Mesenteric fat pad (tissue), 1 donor: Measurements from ENCODE around the gene PTCH1. TPM values are rescaled to one million over a fixed set of nuclear protein-coding genes. Genes with fewer than 3 reads are reported as not detected.

Experiments
- DNase-seq: peaks from one replicate; pipeline ENCODE4 v3.0.0-alpha.2; 2020; ENCODE audit warnings: low spot score
- total RNA-seq: library from RNA; stranded (reverse); fragmentation: NEBNext Ultra II Directional; extraction: Animal tissue kit (Norgen Biotek cat#: 25700); gene quantifications from one replicate; pipeline ENCODE4 v1.2.1, GENCODE V29; 2021
- donor health status: DM: yes; HTN: yes; CAD: no.

PTCH1 gene
- total RNA-seq, 1 donor from 2014 or later: 12.5 TPM

- no peak for DNase-seq
Observed at GRCh38 chr9:95441081-95441480, 75.7 kb downstream of the PTCH1 start.

GRCh38 chr9:95440447-95440846 is 76.3 kb downstream of the PTCH1 start:
- DNase-seq: no peak

GRCh38 chr9:95438561-95439357 is 78.0 kb downstream of the PTCH1 start:
- no peak for DNase-seq

- no peak for DNase-seq
Observed at GRCh38 chr9:95437559-95437958, 79.2 kb downstream of the PTCH1 start.

GRCh38 chr9:95436416-95436815 is 80.4 kb downstream of the PTCH1 start:
- no peak for DNase-seq

- no peak for DNase-seq
Observed at GRCh38 chr9:95435074-95435728, 81.6 kb downstream of the PTCH1 start.

- no peak for DNase-seq
Observed at GRCh38 chr9:95434116-95435073, 82.4 kb downstream of the PTCH1 start.

- DNase-seq: no peak
Observed at GRCh38 chr9:95433096-95433819, 83.5 kb downstream of the PTCH1 start.

GRCh38 chr9:95431286-95431685 is 85.5 kb downstream of the PTCH1 start:
- no peak for DNase-seq

- DNase-seq: no peak
Observed at GRCh38 chr9:95429948-95430620, 86.7 kb downstream of the PTCH1 start.

- DNase-seq: no peak
Observed at GRCh38 chr9:95429096-95429495, 87.7 kb downstream of the PTCH1 start.

GRCh38 chr9:95425910-95426551 is 90.7 kb downstream of the PTCH1 start:
- DNase-seq: no peak

GRCh38 chr9:95422650-95423049 is 94.1 kb downstream of the PTCH1 start:
- DNase-seq: no peak

- DNase-seq: no peak
Observed at GRCh38 chr9:95420518-95420917, 96.3 kb downstream of the PTCH1 start.

- no peak for DNase-seq
Observed at GRCh38 chr9:95419444-95419843, 97.3 kb downstream of the PTCH1 start.

GRCh38 chr9:95415158-95415557 is 101.6 kb downstream of the PTCH1 start:
- no peak for DNase-seq

GRCh38 chr9:95413793-95414192 is 103.0 kb downstream of the PTCH1 start:
- no peak for DNase-seq

- DNase-seq: no peak
Observed at GRCh38 chr9:95411054-95411892, 105.5 kb downstream of the PTCH1 start.
